GM12878 (cell line): ENCODE measurements around the gene GUCY2D. TPM values are rescaled to one million over a fixed set of nuclear protein-coding genes. Genes with fewer than 3 reads are reported as not detected.

Experiments used
- ATAC-seq: fragments of 200-7000 bp; cut with Tn5 transposase; 3 replicates; pipeline ENCODE4 v1.9.1; 2020; ENCODE audit warnings: mild to moderate bottlenecking, moderate library complexity
- Bru-seq: library from RNA; stranded (reverse); fragments of 400-500 nt; gene quantifications from one replicate; lab custom pipeline; 2021; lab: Mats Ljungman, UMichigan
- BruChase-seq, 2 experiments: library from RNA; stranded (reverse); fragments of 400-500 nt; gene quantifications; one replicate each; lab custom pipeline; 2021; lab: Mats Ljungman, UMichigan
- BruUV-seq: library from RNA; stranded (reverse); fragments of 400-500 nt; replicated peaks from 2 replicates; lab custom pipeline; 2021; lab: Mats Ljungman, UMichigan
- CTCF ChIA-PET: fragments of 300-600 bp; sonication (Branson Sonifier 250); formaldehyde crosslinking; extraction: SDS; loops from one replicate; lab custom pipeline; 2021; ENCODE audit warnings: inconsistent platforms; lab: Yijun Ruan, JAX
- POLR2A ChIA-PET: fragments of 350-600 bp; formaldehyde crosslinking; extraction: SDS; loops from one replicate; lab custom pipeline; 2021; ENCODE audit warnings: inconsistent platforms; lab: Charles Lee
- RAD21 ChIA-PET: fragments of 300-600 bp; sonication (Branson Sonifier 250); formaldehyde crosslinking; loops from one replicate; lab custom pipeline; 2023; ENCODE audit warnings: antibody characterized with exemption; ENCODE audit not compliant: unreplicated experiment; lab: Charles Lee
- SMC1A ChIA-PET: fragments of 300-600 bp; sonication (Branson Sonifier 250); formaldehyde crosslinking; loops from one replicate; lab custom pipeline; 2023; ENCODE audit not compliant: unreplicated experiment, uncharacterized antibody; lab: Charles Lee
- DNase-seq: peaks from one replicate; pipeline ENCODE4 v3.0.0-alpha.2; 2011; ENCODE audit warnings: low read depth, low spot score
- FAIRE-seq: peaks from 3 replicates; lab custom pipeline; 2011; peaks lifted over from hg19 to GRCh38; lab: Jason Lieb, UNC
- H2AFZ ChIP-seq: 2 replicates; pipeline ENCODE4 v1.6.0; 2011; ENCODE audit warnings: low read depth, low read length, control low read depth; ENCODE audit not compliant: control insufficient read depth
- H3K27ac ChIP-seq: 2 replicates; pipeline ENCODE4 v1.5.1; 2011; ENCODE audit warnings: control low read depth; ENCODE audit not compliant: control insufficient read depth, insufficient read depth
- H3K27me3 ChIP-seq, 2 experiments: replicated peaks in 1 of 2; 2 replicates each; pipeline versions ENCODE4 v1.6.0 to v1.6.1; 2011; ENCODE audit warnings: low read length in 1 of 2; ENCODE audit not compliant: control insufficient read depth in 2 of 2, insufficient read depth in 2 of 2
- H3K36me3 ChIP-seq, 2 experiments: 2 replicates each; pipeline ENCODE4 v1.5.1; 2011; ENCODE audit warnings: low read length in 1 of 2; ENCODE audit not compliant: control insufficient read depth in 2 of 2, insufficient read depth in 2 of 2
- H3K4me1 ChIP-seq: 2 replicates; pipeline ENCODE4 v1.6.1; 2011; ENCODE audit warnings: mild to moderate bottlenecking, low read length, moderate library complexity, mixed read lengths; ENCODE audit not compliant: control insufficient read depth, insufficient read depth
- H3K4me2 ChIP-seq: 2 replicates; pipeline ENCODE4 v1.6.0; 2011; ENCODE audit warnings: control low read depth; ENCODE audit not compliant: control insufficient read depth, insufficient read depth
- H3K4me3 ChIP-seq: fragments of 200-600 bp; sonication (generic); 2 replicates; pipeline ENCODE4 v1.5.1; 2016
- H3K79me2 ChIP-seq: 2 replicates; pipeline ENCODE4 v1.6.0; 2011; ENCODE audit warnings: low read length; ENCODE audit not compliant: control insufficient read depth, insufficient read depth
- H3K9ac ChIP-seq: 2 replicates; pipeline ENCODE4 v1.8.0; 2011; ENCODE audit warnings: low read length, control low read depth, mixed read lengths; ENCODE audit not compliant: control insufficient read depth, insufficient read depth
- H3K9me3 ChIP-seq: replicated peaks from 3 replicates; pipeline ENCODE4 v1.5.1; 2011; ENCODE audit warnings: mild to moderate bottlenecking, low read length; ENCODE audit not compliant: control insufficient read depth, insufficient read depth
- H4K20me1 ChIP-seq: 2 replicates; pipeline ENCODE4 v1.6.0; 2011; ENCODE audit not compliant: control insufficient read depth, insufficient read depth
- ASH2L ChIP-seq: fragments of 300-600, 200-600 bp; sonication (generic); IDR thresholded peaks from 2 replicates; pipeline ENCODE4 v1.6.1; 2017; ENCODE audit warnings: low read depth, mild to moderate bottlenecking, borderline replicate concordance
- BMI1 ChIP-seq: fragments of 450-650 bp; IDR thresholded peaks from 2 replicates; pipeline ENCODE4 v1.6.1; 2016; ENCODE audit warnings: mild to moderate bottlenecking, moderate library complexity, borderline replicate concordance
- CHD4 ChIP-seq: fragments of 200-600 bp; sonication (generic); IDR thresholded peaks from 2 replicates; pipeline ENCODE4 v1.6.1; 2016; ENCODE audit warnings: mild to moderate bottlenecking
- EGR1 ChIP-seq, 2 experiments: IDR thresholded peaks; 1 replicate in 1 of 2; 2 replicates in 1 of 2; pipeline ENCODE4 v1.6.1; 2011 to 2012; ENCODE audit warnings: low read depth in 2 of 2, low read length in 2 of 2, borderline replicate concordance in 1 of 2, mild to moderate bottlenecking in 1 of 2, moderate library complexity in 1 of 2
- GATAD2B ChIP-seq: fragments of 450-650 bp; conservative IDR thresholded peaks from 2 replicates; pipeline ENCODE4 v1.6.1; 2017; ENCODE audit warnings: low read depth, mild to moderate bottlenecking, moderate library complexity
- IKZF1 ChIP-seq: fragments of 450-650 bp; conservative IDR thresholded peaks from 2 replicates; pipeline ENCODE4 v1.6.1; 2017; ENCODE audit warnings: antibody characterized with exemption, mild to moderate bottlenecking
- SPI1 ChIP-seq: IDR thresholded peaks from 2 replicates; pipeline ENCODE4 v1.6.1; 2011; ENCODE audit warnings: low read depth, mild to moderate bottlenecking, low read length, moderate library complexity, borderline replicate concordance; ENCODE audit not compliant: insufficient read depth
- ZNF384 ChIP-seq: IDR thresholded peaks from 2 replicates; pipeline ENCODE4 v1.6.1; 2012; ENCODE audit warnings: low read depth, mild to moderate bottlenecking, low read length, improper control_type of control experiment, borderline replicate concordance
- WGBS: methylation state at CpG from one replicate; pipeline ENCODE4 v1.1.6; 2016; ENCODE audit warnings: low lambda C conversion rate; ENCODE audit not compliant: insufficient replicate concordance, insufficient coverage; ENCODE audit errors: missing lambda C conversion rate; 5-methylcytosine and 5-hydroxymethylcytosine counted together
- in situ Hi-C: fragments of 300-500 bp; cut with MboI; formaldehyde crosslinking; loops from 9 replicates; pipeline ENCODE4 v1.14.3; 2018; ENCODE audit warnings: mixed read lengths
- intact Hi-C: fragments of 100-400 bp; cut with micrococcal nuclease; formaldehyde crosslinking; loops from one replicate; pipeline ENCODE4 v1.14.2; 2022; ENCODE audit not compliant: unreplicated experiment
- long read RNA-seq, 2 experiments: library from polyadenylated mRNA; unstranded; transcript quantifications; one replicate each; pipeline ENCODE4 v2.0.0, GENCODE V29; 2019 to 2020
- polyA minus RNA-seq, 3 experiments: library from RNA; depleted of rRNA, polyadenylated mRNA; stranded (reverse); fragments of >200 nt; gene quantifications; 2 replicates each; pipeline ENCODE4 v1.2.3, GENCODE V29; 2011
- polyA plus RNA-seq, 11 experiments: library from polyadenylated mRNA; depleted of rRNA in 4 of 11; unstranded in 6 of 11; stranded (reverse) in 5 of 11; fragments of >200 nt; fragmentation: Nextera tagmentation in 4 of 11; fragmentation: Illumina TruSeq in 1 of 11; extraction: Ambion mirVana in 4 of 11; extraction: Trizol in 1 of 11; gene quantifications; 1 replicate in 1 of 11; 2 replicates in 10 of 11; pipeline versions ENCODE4 v1.2.1 to v1.2.3, GENCODE V29; 2011 to 2016; ENCODE audit warnings: inconsistent platforms in 2 of 11, missing spikeins in 2 of 11, low read depth in 1 of 11
- total RNA-seq, 4 experiments: library from RNA; depleted of rRNA in 3 of 4; stranded (reverse); fragments of >200 nt in 3 of 4; fragmentation: Illumina TruSeq in 1 of 4; extraction: Trizol in 1 of 4; gene quantifications; 2 replicates each; pipeline versions ENCODE4 v1.2.1 to v1.2.3, GENCODE V29; 2013 to 2021
- TF ChIP-seq, protein P1 (sequence below): IDR thresholded peaks from 2 replicates; pipeline ENCODE4 v1.6.1; 2011; ENCODE audit warnings: low read depth, low read length, improper control_type of control experiment, borderline replicate concordance
- TF ChIP-seq, protein P2 (sequence below): fragments of 450-650 bp; IDR thresholded peaks from 2 replicates; pipeline ENCODE4 v1.6.1; 2016; ENCODE audit warnings: mild to moderate bottlenecking
- TF ChIP-seq, protein P3 (sequence below): IDR thresholded peaks from 2 replicates; pipeline ENCODE4 v1.6.1; 2012; ENCODE audit warnings: low read depth, low read length, improper control_type of control experiment
- TF ChIP-seq, protein P4 (sequence below): fragments of 450-650 bp; IDR thresholded peaks from 2 replicates; pipeline ENCODE4 v1.6.1; 2018; ENCODE audit warnings: borderline replicate concordance, mild to moderate bottlenecking; ENCODE audit not compliant: partially characterized antibody

The GUCY2D gene
- not detected in 2 replicates for total RNA-seq (2013; cell fraction: nucleolus; rRNA removed)
- total RNA-seq (2014; rRNA removed) = not detected in 2 replicates
- total RNA-seq (2014; rRNA removed; fragmentation: Illumina TruSeq; extraction: Trizol) = not detected in 2 replicates
- total RNA-seq (2021) = not detected in 2 replicates
- polyA plus RNA-seq (2011; ENCODE audit: low read depth) = not detected
- not detected in 2 replicates for polyA plus RNA-seq (2011; rRNA removed)
- not detected in 2 replicates for polyA plus RNA-seq (2011; cell fraction: cytosol; rRNA removed)
- not detected in 2 replicates for polyA plus RNA-seq (2011; cell fraction: nucleus; rRNA removed)
- not detected in 2 replicates for polyA plus RNA-seq (2012)
- not detected in 2 replicates for polyA plus RNA-seq (2014; fragmentation: Illumina TruSeq; extraction: Trizol)
- polyA plus RNA-seq (2014; fragmentation: Nextera tagmentation; extraction: Ambion mirVana) = not detected
- polyA plus RNA-seq (2014; rRNA removed) = not detected in 2 replicates
- not detected for polyA plus RNA-seq (2016; fragmentation: Nextera tagmentation; extraction: Ambion mirVana)
- not detected in 2 replicates for polyA minus RNA-seq (2011; rRNA and poly(A)+ RNA removed)
- polyA minus RNA-seq (2011; cell fraction: cytosol; rRNA and poly(A)+ RNA removed) = not detected in 2 replicates
- polyA minus RNA-seq (2011; cell fraction: nucleus; rRNA and poly(A)+ RNA removed) = not detected in 2 replicates
- Bru-seq, nascent RNA = percentile 5 among the genes with signal in this experiment
- not detected for BruChase-seq, experiment 1, labeled RNA remaining after a 6-hour chase
- BruChase-seq, experiment 2, labeled RNA remaining after a 2-hour chase = not detected
- long read RNA-seq, experiment 1 = 0 reads
- long read RNA-seq, experiment 2 = 0 reads

DNA sequence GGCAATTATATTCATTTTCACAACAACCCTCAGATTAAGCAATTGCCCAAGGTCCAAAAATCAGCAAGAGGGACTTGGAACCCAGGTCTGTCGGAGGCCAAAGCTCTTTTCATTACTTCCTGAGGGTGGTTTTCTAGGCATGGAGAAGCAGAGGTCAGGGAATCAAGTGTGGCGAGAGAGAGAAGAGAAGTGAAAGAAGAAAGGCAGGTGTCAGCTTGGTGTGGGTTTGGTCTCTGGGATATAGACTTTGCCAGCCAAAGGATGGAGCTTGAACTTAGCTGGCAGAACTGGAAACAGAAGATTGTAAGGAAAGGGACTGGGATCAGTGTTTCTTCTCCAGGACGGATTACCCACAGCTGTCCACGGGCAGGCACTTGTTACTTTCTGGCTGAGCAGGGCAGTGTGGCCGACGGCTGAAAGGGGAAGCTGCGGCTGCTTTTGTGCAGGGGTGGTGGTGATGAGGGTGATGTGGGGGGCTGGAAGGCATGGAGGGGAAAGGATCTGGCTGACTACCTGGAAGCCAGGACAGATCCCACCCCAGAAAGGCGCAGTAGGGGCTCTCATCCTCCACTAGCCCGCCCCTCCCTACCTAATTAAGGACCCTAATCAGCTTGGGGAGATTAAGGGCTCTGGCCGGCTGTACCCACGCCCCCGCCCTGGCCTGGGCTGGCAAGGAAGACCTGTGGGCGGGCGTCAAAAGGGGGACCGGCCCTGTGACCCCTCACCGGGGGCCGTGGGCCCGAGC is at the start of gene GUCY2D:
GUCY2D (plus strand) TSS at position 640 of the 745 bp plus-strand sequence. CDS start 433 bp downstream, outside the sequence.
- Histone ChIP-seq H3K27ac (no peak within 1 kb of the TSS), H3K4me2 (peak within 1 kb of the TSS; percentile 88)
- TF ChIP-seq, protein P1, sequence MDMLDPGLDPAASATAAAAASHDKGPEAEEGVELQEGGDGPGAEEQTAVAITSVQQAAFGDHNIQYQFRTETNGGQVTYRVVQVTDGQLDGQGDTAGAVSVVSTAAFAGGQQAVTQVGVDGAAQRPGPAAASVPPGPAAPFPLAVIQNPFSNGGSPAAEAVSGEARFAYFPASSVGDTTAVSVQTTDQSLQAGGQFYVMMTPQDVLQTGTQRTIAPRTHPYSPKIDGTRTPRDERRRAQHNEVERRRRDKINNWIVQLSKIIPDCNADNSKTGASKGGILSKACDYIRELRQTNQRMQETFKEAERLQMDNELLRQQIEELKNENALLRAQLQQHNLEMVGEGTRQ = no peak
- TF ChIP-seq GATAD2B = 0 out of 2 replicates have a peak, but pooled peaks have one; percentile 51
- TF ChIP-seq ZNF384 = no peak
- TF ChIP-seq BMI1 = no peak
- TF ChIP-seq CHD4 = no peak
- no peak for TF ChIP-seq EGR1 (IDR thresholded peaks at IDR 0.05; ENCODE audit: borderline replicate concordance in 1 of 2, low read depth in 2 of 2, low read length in 2 of 2)
- TF ChIP-seq, protein P2, sequence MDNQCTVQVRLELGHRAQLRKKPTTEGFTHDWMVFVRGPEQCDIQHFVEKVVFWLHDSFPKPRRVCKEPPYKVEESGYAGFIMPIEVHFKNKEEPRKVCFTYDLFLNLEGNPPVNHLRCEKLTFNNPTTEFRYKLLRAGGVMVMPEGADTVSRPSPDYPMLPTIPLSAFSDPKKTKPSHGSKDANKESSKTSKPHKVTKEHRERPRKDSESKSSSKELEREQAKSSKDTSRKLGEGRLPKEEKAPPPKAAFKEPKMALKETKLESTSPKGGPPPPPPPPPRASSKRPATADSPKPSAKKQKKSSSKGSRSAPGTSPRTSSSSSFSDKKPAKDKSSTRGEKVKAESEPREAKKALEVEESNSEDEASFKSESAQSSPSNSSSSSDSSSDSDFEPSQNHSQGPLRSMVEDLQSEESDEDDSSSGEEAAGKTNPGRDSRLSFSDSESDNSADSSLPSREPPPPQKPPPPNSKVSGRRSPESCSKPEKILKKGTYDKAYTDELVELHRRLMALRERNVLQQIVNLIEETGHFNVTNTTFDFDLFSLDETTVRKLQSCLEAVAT = 0 out of 2 replicates have a peak, but pooled peaks have one; percentile 16
- TF ChIP-seq, protein P3, sequence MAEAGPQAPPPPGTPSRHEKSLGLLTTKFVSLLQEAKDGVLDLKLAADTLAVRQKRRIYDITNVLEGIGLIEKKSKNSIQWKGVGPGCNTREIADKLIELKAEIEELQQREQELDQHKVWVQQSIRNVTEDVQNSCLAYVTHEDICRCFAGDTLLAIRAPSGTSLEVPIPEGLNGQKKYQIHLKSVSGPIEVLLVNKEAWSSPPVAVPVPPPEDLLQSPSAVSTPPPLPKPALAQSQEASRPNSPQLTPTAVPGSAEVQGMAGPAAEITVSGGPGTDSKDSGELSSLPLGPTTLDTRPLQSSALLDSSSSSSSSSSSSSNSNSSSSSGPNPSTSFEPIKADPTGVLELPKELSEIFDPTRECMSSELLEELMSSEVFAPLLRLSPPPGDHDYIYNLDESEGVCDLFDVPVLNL = no peak
- peak; percentile 44; the same call in 1 of the 2 replicates for TF ChIP-seq SPI1
- TF ChIP-seq, protein P4, sequence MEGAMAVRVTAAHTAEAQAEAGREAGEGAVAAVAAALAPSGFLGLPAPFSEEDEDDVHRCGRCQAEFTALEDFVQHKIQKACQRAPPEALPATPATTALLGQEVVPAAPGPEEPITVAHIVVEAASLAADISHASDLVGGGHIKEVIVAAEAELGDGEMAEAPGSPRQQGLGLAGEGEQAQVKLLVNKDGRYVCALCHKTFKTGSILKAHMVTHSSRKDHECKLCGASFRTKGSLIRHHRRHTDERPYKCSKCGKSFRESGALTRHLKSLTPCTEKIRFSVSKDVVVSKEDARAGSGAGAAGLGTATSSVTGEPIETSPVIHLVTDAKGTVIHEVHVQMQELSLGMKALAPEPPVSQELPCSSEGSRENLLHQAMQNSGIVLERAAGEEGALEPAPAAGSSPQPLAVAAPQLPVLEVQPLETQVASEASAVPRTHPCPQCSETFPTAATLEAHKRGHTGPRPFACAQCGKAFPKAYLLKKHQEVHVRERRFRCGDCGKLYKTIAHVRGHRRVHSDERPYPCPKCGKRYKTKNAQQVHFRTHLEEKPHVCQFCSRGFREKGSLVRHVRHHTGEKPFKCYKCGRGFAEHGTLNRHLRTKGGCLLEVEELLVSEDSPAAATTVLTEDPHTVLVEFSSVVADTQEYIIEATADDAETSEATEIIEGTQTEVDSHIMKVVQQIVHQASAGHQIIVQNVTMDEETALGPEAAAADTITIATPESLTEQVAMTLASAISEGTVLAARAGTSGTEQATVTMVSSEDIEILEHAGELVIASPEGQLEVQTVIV = no peak
- peak; percentile 80 for TF ChIP-seq IKZF1
- no peak for TF ChIP-seq ASH2L

More for the DNA sequence above, at the start of gene GUCY2D:
- SMC1A ChIA-PET = interaction anchor here (0.7 to 2.1 kb wide), 11 partner anchors 12 to 180 kb away, joined by 3 to 12 read pairs (median 4); no protein-coding TSS in a partner anchor
- Histone ChIP-seq H3K9me3 (no peaks in the 10 kb centered on the region), H2AFZ (no peak within 1 kb of the TSS; the same call in 1 of the 2 replicates), H4K20me1 (no peaks in the 10 kb centered on the region), H3K36me3 (no peaks in the 10 kb centered on the region), H3K4me3 (no peak within 1 kb of the TSS), H3K27me3 (peaks cover 3 to 5% of the 10 kb centered on the region in 2 experiments), H3K9ac (no peak within 1 kb of the TSS), H3K79me2 (no peaks in the 10 kb centered on the region), H3K4me1 (peaks cover 8% of the 10 kb centered on the region)
- WGBS = 5% methylated on average over 18 of the region's 18 CpGs
- RAD21 ChIA-PET = interaction anchor here (1.1 to 1.2 kb wide), 5 partner anchors 12 to 168 kb away, joined by 3 to 6 read pairs (median 4); partner anchors contain the start of gene KDM6B
- no peak for FAIRE-seq
- no peak for DNase-seq
- CTCF ChIA-PET = interaction anchor here (0.6 to 2.5 kb wide), 23 partner anchors 9 to 258 kb away, joined by 3 to 15 read pairs (median 4); no protein-coding TSS in a partner anchor
- in situ Hi-C loops (no loop called here), intact Hi-C loops (no loop called here)
- no TSS peak for BruUV-seq
- ATAC-seq = peak; percentile 81
- POLR2A ChIA-PET = interaction anchor here (1.1 to 1.5 kb wide), 4 partner anchors 9 to 69 kb away, joined by 3 to 4 read pairs (median 4); no protein-coding TSS in a partner anchor
